ENCODE data around the gene CHMP4B.

CHMP4B gene

GRCh38 chr20:33838035-33838864 lies 27.1 kb downstream of the CHMP4B start:
- peak overlapping the region; percentile 15; the same call in 1 of the 2 replicates for H3K27ac ChIP-seq
- no peak overlapping the region for H3K4me3 ChIP-seq (IDR thresholded peaks at IDR 0.05; ENCODE audit: insufficient read depth, low read depth, low read length)
- no peak overlapping the region for H3K9ac ChIP-seq
- H2AFZ ChIP-seq (ENCODE audit: low read depth) = no peak overlapping the region
- H3K27me3 ChIP-seq (ENCODE audit: insufficient read depth, low read depth) = no peaks in the 10 kb centered on the region
- H3K79me2 ChIP-seq (ENCODE audit: insufficient read depth, low read depth) = peaks cover 100% of the 10 kb centered on the region
- H3K4me1 ChIP-seq (ENCODE audit: low read depth, poor library complexity, severe bottlenecking) = peaks cover 81% of the 10 kb centered on the region
- TF ChIP-seq CTCF (conservative IDR thresholded peaks at IDR 0.05; ENCODE audit: low read depth, low read length) = no peak
- H4K20me1 ChIP-seq (ENCODE audit: insufficient read depth) = peaks cover 18% of the 10 kb centered on the region; the same call in 1 of the 2 replicates
- peaks cover 4% of the 10 kb centered on the region; the same call in 1 of the 2 replicates for H3K36me3 ChIP-seq (ENCODE audit: insufficient read depth)
- peak overlapping the region; percentile 14; the same call in 1 of the 2 replicates for H3K4me2 ChIP-seq

- no peak for TF ChIP-seq CTCF (conservative IDR thresholded peaks at IDR 0.05; ENCODE audit: low read depth, low read length)
- Histone ChIP-seq H3K4me3 (IDR thresholded peaks at IDR 0.05; ENCODE audit: insufficient read depth, low read depth, low read length) (no peak overlapping the region), H3K79me2 (ENCODE audit: insufficient read depth, low read depth) (peaks cover 100% of the 10 kb centered on the region), H3K9ac (no peak overlapping the region), H3K36me3 (ENCODE audit: insufficient read depth) (no peaks in the 10 kb centered on the region; the same call in 1 of the 2 replicates), H2AFZ (ENCODE audit: low read depth) (no peak overlapping the region), H4K20me1 (ENCODE audit: insufficient read depth) (peaks cover 20% of the 10 kb centered on the region; the same call in 1 of the 2 replicates), H3K4me2 (peak overlapping the region; percentile 43; the same call in 1 of the 2 replicates), H3K27me3 (ENCODE audit: insufficient read depth, low read depth) (no peaks in the 10 kb centered on the region), H3K4me1 (ENCODE audit: low read depth, poor library complexity, severe bottlenecking) (peaks cover 94% of the 10 kb centered on the region), H3K27ac (no peak overlapping the region)
Measured at GRCh38 chr20:33839591-33839990, 28.4 kb downstream of the CHMP4B start.

GRCh38 chr20:33840160-33840559 lies 29.0 kb downstream of the CHMP4B start:
- H3K4me2 ChIP-seq = peak overlapping the region; percentile 43
- H3K36me3 ChIP-seq (ENCODE audit: insufficient read depth) = no peaks in the 10 kb centered on the region
- H3K27me3 ChIP-seq (ENCODE audit: insufficient read depth, low read depth) = no peaks in the 10 kb centered on the region
- H3K4me1 ChIP-seq (ENCODE audit: low read depth, poor library complexity, severe bottlenecking) = peaks cover 98% of the 10 kb centered on the region
- peaks cover 100% of the 10 kb centered on the region for H3K79me2 ChIP-seq (ENCODE audit: insufficient read depth, low read depth)
- peaks cover 20% of the 10 kb centered on the region; the same call in 1 of the 2 replicates for H4K20me1 ChIP-seq (ENCODE audit: insufficient read depth)
- H2AFZ ChIP-seq (ENCODE audit: low read depth) = no peak overlapping the region
- no peak overlapping the region for H3K9ac ChIP-seq
- TF ChIP-seq CTCF (conservative IDR thresholded peaks at IDR 0.05; ENCODE audit: low read depth, low read length) = no peak
- H3K27ac ChIP-seq = no peak overlapping the region; the same call in 1 of the 2 replicates
- no peak overlapping the region for H3K4me3 ChIP-seq (IDR thresholded peaks at IDR 0.05; ENCODE audit: insufficient read depth, low read depth, low read length)

- peak overlapping the region; percentile 43 for H3K4me2 ChIP-seq
- H3K79me2 ChIP-seq (ENCODE audit: insufficient read depth, low read depth) = peaks cover 100% of the 10 kb centered on the region
- H2AFZ ChIP-seq (ENCODE audit: low read depth) = no peak overlapping the region
Measured at GRCh38 chr20:33840759-33841435, 29.7 kb downstream of the CHMP4B start.

More at GRCh38 chr20:33840759-33841435, 29.7 kb downstream of the CHMP4B start:
- Histone ChIP-seq H3K36me3 (ENCODE audit: insufficient read depth) (no peaks in the 10 kb centered on the region), H3K27ac (peak overlapping the region; percentile 16; the same call in 1 of the 2 replicates), H3K4me3 (IDR thresholded peaks at IDR 0.05; ENCODE audit: insufficient read depth, low read depth, low read length) (no peak overlapping the region), H3K4me1 (ENCODE audit: low read depth, poor library complexity, severe bottlenecking) (peaks cover 98% of the 10 kb centered on the region), H4K20me1 (ENCODE audit: insufficient read depth) (peaks cover 19% of the 10 kb centered on the region; the same call in 1 of the 2 replicates), H3K27me3 (ENCODE audit: insufficient read depth, low read depth) (no peaks in the 10 kb centered on the region), H3K9ac (no peak overlapping the region)
- TF ChIP-seq CTCF (conservative IDR thresholded peaks at IDR 0.05; ENCODE audit: low read depth, low read length) = no peak

Measured in KMS-11 (cell line).